Measurements from ENCODE around the gene ACOT11.

The ACOT11 gene

GRCh38 chr1:54566438-54567141 is 18.6 kb downstream of the ACOT11 start:
- Histone ChIP-seq H3K4me3 (no peak overlapping the region), H3K9me3 (ENCODE audit: low read depth, low read length) (no peaks in the 10 kb centered on the region), H3K27ac (no peak overlapping the region), H3K36me3 (ENCODE audit: insufficient read depth, low read length) (no peaks in the 10 kb centered on the region), H3K9ac (ENCODE audit: insufficient read length) (no peak overlapping the region)
- no peak for DNase-seq (ENCODE audit: low read depth, low spot score)
- TF ChIP-seq FOXP2 (optimal IDR thresholded peaks at IDR 0.05; ENCODE audit: control extremely low read depth, extremely low read length, insufficient read depth) (no peak), POLR2AphosphoS5 (IDR thresholded peaks at IDR 0.05; ENCODE audit: borderline replicate concordance, low read depth, low read length) (no peak), EZH2 (IDR thresholded peaks at IDR 0.05) (no peak)

GRCh38 chr1:54567961-54568360 is 19.9 kb downstream of the ACOT11 start:
- DNase-seq (ENCODE audit: low read depth, low spot score): no peak
- H3K27ac ChIP-seq: no peak overlapping the region
- TF ChIP-seq EZH2 (IDR thresholded peaks at IDR 0.05) (no peak), FOXP2 (optimal IDR thresholded peaks at IDR 0.05; ENCODE audit: control extremely low read depth, extremely low read length, insufficient read depth) (no peak), POLR2AphosphoS5 (IDR thresholded peaks at IDR 0.05; ENCODE audit: borderline replicate concordance, low read depth, low read length) (no peak)

GRCh38 chr1:54569339-54569738 is 21.3 kb downstream of the ACOT11 start:
- Histone ChIP-seq H3K4me3 (no peak overlapping the region), H3K36me3 (ENCODE audit: insufficient read depth, low read length) (no peaks in the 10 kb centered on the region), H3K27ac (no peak overlapping the region), H3K9ac (ENCODE audit: insufficient read length) (no peak overlapping the region), H3K9me3 (ENCODE audit: low read depth, low read length) (no peaks in the 10 kb centered on the region)
- no peak for DNase-seq (ENCODE audit: low read depth, low spot score)
- TF ChIP-seq POLR2AphosphoS5 (IDR thresholded peaks at IDR 0.05; ENCODE audit: borderline replicate concordance, low read depth, low read length) (no peak), EZH2 (IDR thresholded peaks at IDR 0.05) (no peak)

More at GRCh38 chr1:54567961-54568360, 19.9 kb downstream of the ACOT11 start:
- Histone ChIP-seq H3K9me3 (ENCODE audit: low read depth, low read length) (no peaks in the 10 kb centered on the region), H3K4me3 (no peak overlapping the region), H3K9ac (ENCODE audit: insufficient read length) (no peak overlapping the region), H3K36me3 (ENCODE audit: insufficient read depth, low read length) (no peaks in the 10 kb centered on the region)

- Histone ChIP-seq H3K9me3 (ENCODE audit: low read depth, low read length) (no peaks in the 10 kb centered on the region), H3K27ac (no peak overlapping the region), H3K4me3 (no peak overlapping the region), H3K9ac (ENCODE audit: insufficient read length) (no peak overlapping the region), H3K36me3 (ENCODE audit: insufficient read depth, low read length) (no peaks in the 10 kb centered on the region)
- no peak for TF ChIP-seq EZH2 (IDR thresholded peaks at IDR 0.05)
- TF ChIP-seq POLR2AphosphoS5 (IDR thresholded peaks at IDR 0.05; ENCODE audit: borderline replicate concordance, low read depth, low read length): no peak
- no peak for TF ChIP-seq FOXP2 (optimal IDR thresholded peaks at IDR 0.05; ENCODE audit: control extremely low read depth, extremely low read length, insufficient read depth)
- DNase-seq (ENCODE audit: low read depth, low spot score): no peak
Observed at GRCh38 chr1:54570161-54570560, 22.1 kb downstream of the ACOT11 start.

GRCh38 chr1:54571326-54571725 is 23.3 kb downstream of the ACOT11 start:
- Histone ChIP-seq H3K27ac (no peak overlapping the region), H3K9me3 (ENCODE audit: low read depth, low read length) (no peaks in the 10 kb centered on the region), H3K36me3 (ENCODE audit: insufficient read depth, low read length) (no peaks in the 10 kb centered on the region), H3K9ac (ENCODE audit: insufficient read length) (no peak overlapping the region), H3K4me3 (no peak overlapping the region)
- no peak for TF ChIP-seq EZH2 (IDR thresholded peaks at IDR 0.05)
- no peak for DNase-seq (ENCODE audit: low read depth, low spot score)

GRCh38 chr1:54571803-54572541 is 23.9 kb downstream of the ACOT11 start:
- H3K27ac ChIP-seq: no peak overlapping the region
- H3K9ac ChIP-seq (ENCODE audit: insufficient read length): no peak overlapping the region
- no peak for DNase-seq (ENCODE audit: low read depth, low spot score)

GRCh38 chr1:54572542-54572850 is 24.5 kb downstream of the ACOT11 start:
- Histone ChIP-seq H3K9ac (ENCODE audit: insufficient read length) (no peak overlapping the region), H3K4me3 (no peak overlapping the region), H3K9me3 (ENCODE audit: low read depth, low read length) (no peaks in the 10 kb centered on the region), H3K36me3 (ENCODE audit: insufficient read depth, low read length) (no peaks in the 10 kb centered on the region), H3K27ac (no peak overlapping the region)
- no peak for DNase-seq (ENCODE audit: low read depth, low spot score)
- no peak for TF ChIP-seq FOXP2 (optimal IDR thresholded peaks at IDR 0.05; ENCODE audit: control extremely low read depth, extremely low read length, insufficient read depth)
- no peak for TF ChIP-seq EZH2 (IDR thresholded peaks at IDR 0.05)
- TF ChIP-seq POLR2AphosphoS5 (IDR thresholded peaks at IDR 0.05; ENCODE audit: borderline replicate concordance, low read depth, low read length): no peak

More at GRCh38 chr1:54571803-54572541, 23.9 kb downstream of the ACOT11 start:
- Histone ChIP-seq H3K36me3 (ENCODE audit: insufficient read depth, low read length) (no peaks in the 10 kb centered on the region), H3K4me3 (no peak overlapping the region), H3K9me3 (ENCODE audit: low read depth, low read length) (no peaks in the 10 kb centered on the region)
- TF ChIP-seq POLR2AphosphoS5 (IDR thresholded peaks at IDR 0.05; ENCODE audit: borderline replicate concordance, low read depth, low read length) (no peak), EZH2 (IDR thresholded peaks at IDR 0.05) (no peak)

GRCh38 chr1:54574158-54574778 is 26.2 kb downstream of the ACOT11 start:
- TF ChIP-seq FOXP2 (optimal IDR thresholded peaks at IDR 0.05; ENCODE audit: control extremely low read depth, extremely low read length, insufficient read depth): no peak
- no peak for TF ChIP-seq EZH2 (IDR thresholded peaks at IDR 0.05)
- no peak for TF ChIP-seq POLR2AphosphoS5 (IDR thresholded peaks at IDR 0.05; ENCODE audit: borderline replicate concordance, low read depth, low read length)

More at GRCh38 chr1:54574158-54574778, 26.2 kb downstream of the ACOT11 start:
- no peaks in the 10 kb centered on the region for H3K9me3 ChIP-seq (ENCODE audit: low read depth, low read length)
- DNase-seq (ENCODE audit: low read depth, low spot score): no peak
- no peak overlapping the region for H3K27ac ChIP-seq
- H3K9ac ChIP-seq (ENCODE audit: insufficient read length): no peak overlapping the region
- no peak overlapping the region for H3K4me3 ChIP-seq
- H3K36me3 ChIP-seq (ENCODE audit: insufficient read depth, low read length): no peaks in the 10 kb centered on the region
